SK-N-SH (cell line): ENCODE results near the gene PDIA5. TPM values are rescaled to one million over a fixed set of nuclear protein-coding genes. Genes with fewer than 3 reads are reported as not detected.

Experiments used
- CTCF ChIA-PET: fragments of 300-600, 350-600 bp; formaldehyde crosslinking; extraction: SDS; loops from one replicate; lab custom pipeline; 2021; lab: Yijun Ruan, JAX
- POLR2A ChIA-PET: fragments of 350-600 bp; sonication (Branson Sonifier 250); formaldehyde crosslinking; extraction: SDS; loops from one replicate; lab custom pipeline; 2020; ENCODE audit warnings: antibody characterized with exemption, inconsistent platforms; lab: Yijun Ruan, JAX
- DNase-seq: peaks from one replicate; pipeline ENCODE4 v3.0.0; 2012
- H2AFZ ChIP-seq: fragments of 200-600 bp; sonication (generic); 2 replicates; pipeline ENCODE4 v1.8.1; 2016; ENCODE audit warnings: antibody characterized with exemption, mild to moderate bottlenecking, low read depth
- H3F3A ChIP-seq: fragments of 200-600 bp; sonication (generic); replicated peaks from 2 replicates; pipeline ENCODE3; 2016; ENCODE audit warnings: antibody characterized with exemption, mild to moderate bottlenecking; ENCODE audit not compliant: insufficient read depth
- H3K27ac ChIP-seq, 2 experiments: fragments of 200-500 bp in 1 of 2; fragments of 200-600 bp in 1 of 2; sonication (Bioruptor generic) in 1 of 2; sonication (generic), shearing (Covaris generic) in 1 of 2; 2 replicates each; pipeline versions ENCODE4 v1.5.1 to v1.6.1; 2014 to 2016; ENCODE audit warnings: low read depth in 2 of 2, inconsistent platforms in 1 of 2, low read length in 1 of 2, mild to moderate bottlenecking in 1 of 2, mixed read lengths in 1 of 2
- H3K27me3 ChIP-seq: fragments of 200-600 bp; sonication (generic), shearing (Covaris generic); 2 replicates; pipeline ENCODE4 v1.6.1; 2016; ENCODE audit warnings: mixed run types; ENCODE audit not compliant: insufficient read depth
- H3K36me3 ChIP-seq, 2 experiments: fragments of 200-500 bp in 1 of 2; fragments of 200-600 bp in 1 of 2; sonication (Bioruptor generic) in 1 of 2; sonication (generic) in 1 of 2; replicated peaks in 1 of 2; 2 replicates each; pipeline versions ENCODE3 to v1.5.1; 2014 to 2016; ENCODE audit warnings: low read length in 1 of 2, mild to moderate bottlenecking in 1 of 2; ENCODE audit not compliant: insufficient read depth in 2 of 2, control insufficient read depth in 1 of 2
- H3K4me1 ChIP-seq, 2 experiments: fragments of 200-500 bp in 1 of 2; fragments of 200-600 bp in 1 of 2; sonication (Bioruptor generic) in 1 of 2; sonication (generic), shearing (Covaris generic) in 1 of 2; 2 replicates each; pipeline versions ENCODE4 v1.5.1 to v1.6.1; 2014 to 2016; ENCODE audit warnings: low read depth in 1 of 2, low read length in 1 of 2, mixed run types in 1 of 2; ENCODE audit not compliant: insufficient read depth in 2 of 2, control insufficient read depth in 1 of 2
- H3K4me2 ChIP-seq: fragments of 200-600 bp; sonication (generic), shearing (Covaris generic); 2 replicates; pipeline ENCODE4 v1.6.1; 2017; ENCODE audit warnings: mixed run types
- H3K4me3 ChIP-seq, 2 experiments: fragments of 200-500 bp in 1 of 2; fragments of 200-600 bp in 1 of 2; sonication (Bioruptor generic) in 1 of 2; sonication (generic), shearing (Covaris generic) in 1 of 2; 2 replicates each; pipeline versions ENCODE4 v1.5.1 to v1.8.1; 2014 to 2016; ENCODE audit warnings: low read depth in 2 of 2, inconsistent platforms in 1 of 2, low read length in 1 of 2, mild to moderate bottlenecking in 1 of 2, mixed read lengths in 1 of 2, moderate library complexity in 1 of 2
- H3K79me2 ChIP-seq: fragments of 200-600 bp; sonication (generic); 2 replicates; pipeline ENCODE4 v1.8.1; 2017; ENCODE audit warnings: mild to moderate bottlenecking; ENCODE audit not compliant: insufficient read depth
- H3K9ac ChIP-seq: fragments of 200-600 bp; sonication (generic); 2 replicates; pipeline ENCODE4 v1.6.1; 2017; ENCODE audit warnings: mixed run types
- H3K9me2 ChIP-seq: fragments of 200-600 bp; sonication (generic); 2 replicates; pipeline ENCODE4 v1.6.1; 2017; ENCODE audit warnings: mixed run types
- H3K9me3 ChIP-seq: fragments of 200-600 bp; sonication (generic); 2 replicates; pipeline ENCODE4 v1.6.1; 2017; ENCODE audit warnings: mixed run types, mild to moderate bottlenecking, moderate library complexity
- H4K20me1 ChIP-seq: fragments of 200-600 bp; sonication (generic); 2 replicates; pipeline ENCODE4 v1.6.1; 2017; ENCODE audit warnings: mild to moderate bottlenecking, mixed run types; ENCODE audit not compliant: insufficient read depth
- CHD2 ChIP-seq: fragments of 150-350 bp; IDR thresholded peaks from 2 replicates; pipeline ENCODE4 v1.6.1; 2018; ENCODE audit warnings: low read length; ENCODE audit not compliant: partially characterized antibody
- CTCF ChIP-seq: fragments of 200-600 bp; sonication (generic); IDR thresholded peaks from 2 replicates; pipeline ENCODE4 v1.6.1; 2017; ENCODE audit warnings: antibody characterized with exemption, mild to moderate bottlenecking, moderate library complexity
- ELF1 ChIP-seq: IDR thresholded peaks from 2 replicates; pipeline ENCODE4 v1.4.0; 2012
- EP300 ChIP-seq, 2 experiments: IDR thresholded peaks; 2 replicates each; pipeline versions ENCODE4 v1.4.0 to v1.6.1; 2012; ENCODE audit warnings: borderline replicate concordance in 1 of 2, low read depth in 1 of 2, low read length in 1 of 2
- FOXJ3 ChIP-seq: sonication (generic); formaldehyde crosslinking; IDR thresholded peaks from 2 replicates; pipeline ENCODE4 v1.5.1; 2020; ENCODE audit warnings: mild to moderate bottlenecking, missing genetic modification reagents
- FOXM1 ChIP-seq: IDR thresholded peaks from 2 replicates; pipeline ENCODE4 v1.4.0; 2012; ENCODE audit warnings: low read depth, mild to moderate bottlenecking
- GATA2 ChIP-seq: sonication (generic); formaldehyde crosslinking; IDR thresholded peaks from 2 replicates; pipeline ENCODE4 v1.5.0; 2020; ENCODE audit warnings: mild to moderate bottlenecking, missing genetic modification reagents
- MEF2A ChIP-seq: IDR thresholded peaks from 2 replicates; pipeline ENCODE4 v1.4.0; 2012; ENCODE audit warnings: low read depth, borderline replicate concordance
- NRF1 ChIP-seq: IDR thresholded peaks from 2 replicates; pipeline ENCODE4 v1.6.1; 2012; ENCODE audit warnings: low read depth, mild to moderate bottlenecking, low read length
- POLR2AphosphoS5 ChIP-seq: IDR thresholded peaks from 2 replicates; pipeline ENCODE4 v1.6.1; 2012; ENCODE audit warnings: low read depth, low read length
- RAD21 ChIP-seq: IDR thresholded peaks from 2 replicates; pipeline ENCODE4 v1.6.1; 2012; ENCODE audit warnings: mild to moderate bottlenecking, low read length
- RFX5 ChIP-seq: IDR thresholded peaks from 2 replicates; pipeline ENCODE4 v1.6.1; 2012; ENCODE audit warnings: mild to moderate bottlenecking, improper control_type of control experiment, low read length
- RXRA ChIP-seq: IDR thresholded peaks from 2 replicates; pipeline ENCODE4 v1.4.0; 2012; ENCODE audit warnings: low read depth, mild to moderate bottlenecking, borderline replicate concordance
- SIN3A ChIP-seq: IDR thresholded peaks from 2 replicates; pipeline ENCODE4 v1.6.1; 2012; ENCODE audit warnings: low read depth, mild to moderate bottlenecking, low read length, moderate library complexity, borderline replicate concordance
- TEAD4 ChIP-seq: IDR thresholded peaks from 2 replicates; pipeline ENCODE4 v1.4.0; 2012; ENCODE audit warnings: mild to moderate bottlenecking, borderline replicate concordance; ENCODE audit not compliant: insufficient read depth
- USF2 ChIP-seq: fragments of 150-350 bp; IDR thresholded peaks from 2 replicates; pipeline ENCODE4 v1.6.1; 2017; ENCODE audit warnings: antibody characterized with exemption, low read length, low read depth, borderline replicate concordance
- ZBTB33 ChIP-seq: IDR thresholded peaks from 2 replicates; pipeline ENCODE4 v1.4.0; 2012; ENCODE audit warnings: low read depth, borderline replicate concordance
- WGBS: methylation state at CpG from one replicate; pipeline ENCODE4 v1.1.6; 2017; ENCODE audit warnings: low lambda C conversion rate; 5-methylcytosine and 5-hydroxymethylcytosine counted together
- polyA plus RNA-seq, 3 experiments: library from polyadenylated mRNA; depleted of rRNA; stranded (reverse); fragments of >200 nt; gene quantifications; 2 replicates each; pipeline ENCODE4 v1.2.3, GENCODE V29; 2012

PDIA5 gene
- polyA plus RNA-seq, 1 of the 3 experiments (the other 2 are of a cell fraction): 28.6 TPM

- Histone ChIP-seq H3K9me2 (no peaks in the 10 kb centered on the region), H3K9ac (no peak overlapping the region), H3K79me2 (no peaks in the 10 kb centered on the region), H4K20me1 (no peaks in the 10 kb centered on the region), H2AFZ (no peak overlapping the region), H3K36me3 (peaks cover 4 to 33% of the 10 kb centered on the region in 2 experiments), H3K9me3 (no peaks in the 10 kb centered on the region), H3K4me1 (peaks cover 0 to 16% of the 10 kb centered on the region in 2 experiments; a peak in 1 of 4 replicates), H3K27me3 (no peaks in the 10 kb centered on the region), H3K4me3 (no peak overlapping the region), H3F3A (no peaks in the 10 kb centered on the region), H3K4me2 (no peak overlapping the region), H3K27ac (no peak overlapping the region)
- no peak for DNase-seq
- POLR2A ChIA-PET: no interaction called here
- CTCF ChIA-PET: interaction anchor here (0.7 to 1.6 kb wide), 7 partner anchors 7 to 210 kb away, joined by 3 to 4 read pairs (median 3); no protein-coding TSS in a partner anchor
- TF ChIP-seq USF2 (no peak), POLR2AphosphoS5 (no peak), CTCF (no peak)
- 92% methylated on average over 3 of the region's 3 CpGs for WGBS
Observed at GRCh38 chr3:123152687-123153086, 85.9 kb downstream of the PDIA5 start.

- H3K9me2 ChIP-seq: no peaks in the 10 kb centered on the region
- no peak overlapping the region for H3K4me2 ChIP-seq
- H3K36me3 ChIP-seq: peaks cover 4 to 33% of the 10 kb centered on the region in 2 experiments
- H3K27ac ChIP-seq: no peak overlapping the region
- no peaks in the 10 kb centered on the region for H3K79me2 ChIP-seq
- H4K20me1 ChIP-seq: no peaks in the 10 kb centered on the region
- no peaks in the 10 kb centered on the region for H3K9me3 ChIP-seq
- POLR2A ChIA-PET: no interaction called here
- H3K4me3 ChIP-seq: no peak overlapping the region
- CTCF ChIA-PET: interaction anchor here (0.6 to 1.6 kb wide), 11 partner anchors 8 to 1698 kb away, joined by 3 to 4 read pairs (median 3); partner anchors contain the start of gene PDIA5
- DNase-seq: no peak
- H3K9ac ChIP-seq: no peak overlapping the region
- WGBS: 96% methylated on average over 6 of the region's 6 CpGs
- no peak overlapping the region for H2AFZ ChIP-seq
- H3K27me3 ChIP-seq: no peaks in the 10 kb centered on the region
- H3K4me1 ChIP-seq: peaks cover 0 to 16% of the 10 kb centered on the region in 2 experiments; a peak in 1 of 4 replicates
- TF ChIP-seq FOXJ3 (no peak), GATA2 (CRISPR knock-in tag) (no peak), RXRA (no peak), SIN3A (no peak), RFX5 (no peak), ZBTB33 (no peak), FOXM1 (no peak), MEF2A (no peak), POLR2AphosphoS5 (no peak), NRF1 (no peak), EP300 (IDR thresholded peaks at IDR 0.05; ENCODE audit: borderline replicate concordance in 1 of 2, low read depth in 1 of 2, low read length in 1 of 2) (no peak), CHD2 (no peak), ELF1 (no peak), RAD21 (no peak), TEAD4 (no peak)
- H3F3A ChIP-seq: no peaks in the 10 kb centered on the region
Observed at GRCh38 chr3:123153125-123154019, 86.5 kb downstream of the PDIA5 start.
